DOHH2 (cell line): ENCODE data around the gene VPS33B.

Source experiments
- H3F3A ChIP-seq: fragments of 200-600 bp; sonication (generic), shearing (Covaris generic); 2 replicates; pipeline ENCODE4 v1.6.0; 2016; ENCODE audit warnings: antibody characterized with exemption, mild to moderate bottlenecking; ENCODE audit not compliant: control insufficient read depth, insufficient read depth
- H3K27ac ChIP-seq: fragments of 200-600 bp; sonication (generic); 2 replicates; pipeline ENCODE4 v1.5.1; 2014; ENCODE audit warnings: low read depth, mild to moderate bottlenecking, low read length, moderate library complexity
- H3K27me3 ChIP-seq: fragments of 200-600 bp; sonication (generic); 2 replicates; pipeline ENCODE4 v1.6.1; 2014; ENCODE audit warnings: mild to moderate bottlenecking, low read length, mixed read lengths; ENCODE audit not compliant: control insufficient read depth
- H3K36me3 ChIP-seq: fragments of 200-600 bp; sonication (generic); 2 replicates; pipeline ENCODE4 v1.6.1; 2014; ENCODE audit warnings: mild to moderate bottlenecking, low read length, moderate library complexity, mixed read lengths; ENCODE audit not compliant: control insufficient read depth
- H3K4me1 ChIP-seq: fragments of 200-600 bp; sonication (generic); 2 replicates; pipeline ENCODE4 v1.6.1; 2014; ENCODE audit warnings: mild to moderate bottlenecking, low read length, mixed read lengths; ENCODE audit not compliant: control insufficient read depth
- H3K4me2 ChIP-seq: fragments of 200-600 bp; sonication (generic); 2 replicates; pipeline ENCODE4 v1.6.0; 2014; ENCODE audit warnings: mild to moderate bottlenecking, low read length, moderate library complexity
- H3K4me3 ChIP-seq: fragments of 200-600 bp; sonication (generic); 2 replicates; pipeline ENCODE4 v1.5.1; 2014; ENCODE audit warnings: mild to moderate bottlenecking, low read length, mixed read lengths
- H3K79me2 ChIP-seq: fragments of 200-600 bp; sonication (generic); 2 replicates; pipeline ENCODE4 v1.6.1; 2014; ENCODE audit warnings: mild to moderate bottlenecking, low read length, mixed read lengths; ENCODE audit not compliant: control insufficient read depth
- H3K9me2 ChIP-seq: fragments of 200-600 bp; sonication (generic); replicated peaks from 2 replicates; pipeline ENCODE4 v1.6.1; 2014; ENCODE audit warnings: mild to moderate bottlenecking, low read length, mixed read lengths; ENCODE audit not compliant: control insufficient read depth
- H3K9me3 ChIP-seq: fragments of 200-600 bp; sonication (generic); 2 replicates; pipeline ENCODE4 v1.6.1; 2014; ENCODE audit warnings: antibody characterized with exemption, low read length, mixed read lengths; ENCODE audit not compliant: control insufficient read depth, insufficient read depth
- H4K20me1 ChIP-seq: fragments of 200-600 bp; sonication (generic); 2 replicates; pipeline ENCODE4 v1.6.0; 2014; ENCODE audit warnings: low read depth, mild to moderate bottlenecking, antibody characterized with exemption, low read length, moderate library complexity; ENCODE audit not compliant: control insufficient read depth, insufficient read depth
- CTCF ChIP-seq: fragments of 200-600 bp; sonication (generic); IDR thresholded peaks from one replicate; pipeline ENCODE4 v1.5.1; 2014; ENCODE audit warnings: antibody characterized with exemption, mild to moderate bottlenecking, low read depth, low read length; ENCODE audit not compliant: poor library complexity, severe bottlenecking
- EZH2phosphoT487 ChIP-seq: fragments of 200-600 bp; sonication (generic); IDR thresholded peaks from 2 replicates; pipeline ENCODE4 v1.6.1; 2017; ENCODE audit warnings: borderline replicate concordance, mild to moderate bottlenecking, antibody characterized with exemption, low read length, moderate library complexity, mixed read lengths

VPS33B gene

GRCh38 chr15:90994417-90995311, 27.7 kb downstream of the VPS33B start, which contains the start of gene PRC1:
PRC1 (minus strand) TSS chr15:90994535; CDS start chr15:90994417, 118 bp downstream.
- Histone ChIP-seq H3K4me2 (peak within 1 kb of the TSS; percentile 85), H3K36me3 (peaks cover 52% of the 10 kb centered on the region), H3K79me2 (peaks cover 69% of the 10 kb centered on the region), H4K20me1 (peaks cover 9% of the 10 kb centered on the region; the same call in 1 of the 2 replicates), H3F3A (no peaks in the 10 kb centered on the region), H3K9me2 (no peaks in the 10 kb centered on the region), H3K4me3 (peak within 1 kb of the TSS; percentile 97), H3K27ac (peak within 1 kb of the TSS; percentile 71), H3K4me1 (peaks cover 35% of the 10 kb centered on the region), H3K9me3 (no peaks in the 10 kb centered on the region), H3K27me3 (no peaks in the 10 kb centered on the region)
- TF ChIP-seq EZH2phosphoT487 (no peak), CTCF (no peak)

GRCh38 chr15:90994059-90994416, 28.4 kb downstream of the VPS33B start:
- Histone ChIP-seq H3F3A (no peaks in the 10 kb centered on the region), H3K36me3 (peaks cover 54% of the 10 kb centered on the region), H3K9me2 (no peaks in the 10 kb centered on the region), H3K4me3 (peak overlapping the region; percentile 97), H3K27me3 (no peaks in the 10 kb centered on the region), H3K4me2 (peak overlapping the region; percentile 85), H3K4me1 (peaks cover 41% of the 10 kb centered on the region), H3K79me2 (peaks cover 76% of the 10 kb centered on the region), H3K9me3 (no peaks in the 10 kb centered on the region), H4K20me1 (peaks cover 12% of the 10 kb centered on the region), H3K27ac (peak overlapping the region; percentile 71)
- TF ChIP-seq CTCF (no peak), EZH2phosphoT487 (no peak)

- peaks cover 15% of the 10 kb centered on the region for H4K20me1 ChIP-seq
- H3K27me3 ChIP-seq = no peaks in the 10 kb centered on the region
- no peaks in the 10 kb centered on the region for H3K9me3 ChIP-seq
- no peaks in the 10 kb centered on the region for H3K9me2 ChIP-seq
- H3K79me2 ChIP-seq = peaks cover 95% of the 10 kb centered on the region
- peak overlapping the region; percentile 97 for H3K4me3 ChIP-seq
- peak overlapping the region; percentile 7; the same call in 1 of the 2 replicates for H3K27ac ChIP-seq
- TF ChIP-seq EZH2phosphoT487 (no peak), CTCF (no peak)
- peaks cover 44% of the 10 kb centered on the region for H3K36me3 ChIP-seq
- H3K4me2 ChIP-seq = peak overlapping the region; percentile 85
- H3K4me1 ChIP-seq = peaks cover 64% of the 10 kb centered on the region
- no peaks in the 10 kb centered on the region for H3F3A ChIP-seq
Observed at GRCh38 chr15:90991587-90992285, 30.7 kb downstream of the VPS33B start.
